Measurements from ENCODE around the gene LHFPL6.

Gene LHFPL6

DNA sequence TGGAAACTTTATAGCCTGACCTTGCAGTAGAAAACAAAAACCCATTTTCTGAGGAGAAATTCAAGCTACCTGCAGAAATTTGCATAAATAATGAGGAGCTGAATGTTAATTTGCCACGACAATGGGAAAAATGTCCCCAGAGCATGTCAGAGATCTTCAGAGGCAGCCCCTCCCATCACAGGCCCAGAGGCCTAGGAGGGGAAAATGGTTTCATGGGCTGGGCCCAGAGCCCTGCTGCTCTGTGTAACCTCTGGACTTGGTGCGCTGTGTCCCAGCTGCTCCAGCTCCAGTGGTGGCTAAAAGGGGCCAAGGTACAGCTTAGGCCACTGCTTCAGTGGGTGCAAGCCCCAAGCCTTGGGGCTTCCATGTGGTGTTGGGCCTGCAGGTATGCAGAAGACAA, 306.8 kb downstream of the LHFPL6 start:
- Histone ChIP-seq H3K36me3 (no peaks in the 10 kb centered on the region), H3K9me3 (no peaks in the 10 kb centered on the region), H3K4me1 (ENCODE audit: control insufficient read depth in 1 of 2, insufficient read depth in 1 of 2, low read depth in 1 of 2, low read length in 1 of 2) (no peaks in the 10 kb centered on the region), H3K27me3 (no peaks in the 10 kb centered on the region), H3K27ac (no peak overlapping the region), H3K4me3 (ENCODE audit: low read depth in 1 of 2, low read length in 1 of 2) (no peak overlapping the region)
- TF ChIP-seq, protein P1, sequence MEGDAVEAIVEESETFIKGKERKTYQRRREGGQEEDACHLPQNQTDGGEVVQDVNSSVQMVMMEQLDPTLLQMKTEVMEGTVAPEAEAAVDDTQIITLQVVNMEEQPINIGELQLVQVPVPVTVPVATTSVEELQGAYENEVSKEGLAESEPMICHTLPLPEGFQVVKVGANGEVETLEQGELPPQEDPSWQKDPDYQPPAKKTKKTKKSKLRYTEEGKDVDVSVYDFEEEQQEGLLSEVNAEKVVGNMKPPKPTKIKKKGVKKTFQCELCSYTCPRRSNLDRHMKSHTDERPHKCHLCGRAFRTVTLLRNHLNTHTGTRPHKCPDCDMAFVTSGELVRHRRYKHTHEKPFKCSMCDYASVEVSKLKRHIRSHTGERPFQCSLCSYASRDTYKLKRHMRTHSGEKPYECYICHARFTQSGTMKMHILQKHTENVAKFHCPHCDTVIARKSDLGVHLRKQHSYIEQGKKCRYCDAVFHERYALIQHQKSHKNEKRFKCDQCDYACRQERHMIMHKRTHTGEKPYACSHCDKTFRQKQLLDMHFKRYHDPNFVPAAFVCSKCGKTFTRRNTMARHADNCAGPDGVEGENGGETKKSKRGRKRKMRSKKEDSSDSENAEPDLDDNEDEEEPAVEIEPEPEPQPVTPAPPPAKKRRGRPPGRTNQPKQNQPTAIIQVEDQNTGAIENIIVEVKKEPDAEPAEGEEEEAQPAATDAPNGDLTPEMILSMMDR (IDR thresholded peaks at IDR 0.05): no peak
